ENCODE data around the gene PIGN. TPM values are rescaled to one million over a fixed set of nuclear protein-coding genes. Genes with fewer than 3 reads are reported as not detected.
A peak's percentile ranks its signal among the peaks of the same experiment; 100 is the strongest.
"Not testable (repeated sequence)": the region's sequence is repeated elsewhere in the genome, so short reads cannot be mapped to it uniquely, and the experiment has no call there.

The PIGN gene
- total RNA-seq, 1 experiment from 2014 or later: 18.5 TPM

DNA sequence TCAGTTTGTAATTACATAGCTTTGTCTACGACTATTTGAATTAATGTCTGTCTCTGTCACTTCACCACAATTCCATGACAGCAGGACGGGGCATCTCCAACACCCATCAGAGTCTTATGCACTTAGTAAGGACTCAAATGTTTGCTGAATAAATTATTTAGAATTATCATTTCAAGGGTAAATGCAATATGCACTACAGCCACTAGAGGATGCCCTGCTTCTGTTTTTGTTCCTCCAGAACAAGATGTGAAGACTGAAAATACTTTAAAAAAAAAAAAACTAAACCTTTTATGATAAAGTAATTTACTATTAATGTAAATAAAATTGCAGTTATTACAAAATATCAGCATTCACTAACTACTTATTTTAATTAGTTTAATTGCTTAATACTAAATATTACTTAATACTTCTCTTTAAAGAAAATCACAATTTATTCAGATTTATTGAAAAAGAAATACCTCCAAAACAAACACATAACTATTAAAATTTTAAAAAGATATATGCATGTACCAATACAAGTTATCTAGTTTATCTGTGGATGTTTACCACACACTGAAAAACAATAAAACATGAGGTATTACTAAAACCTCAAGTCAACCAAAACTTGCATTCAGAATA lies 3.2 kb downstream of the PIGN start:
- peak; percentile 65 for DNase-seq (ENCODE audit: low spot score)

GRCh38 chr18:62182220-62182619 lies 4.6 kb downstream of the PIGN start:
- DNase-seq (ENCODE audit: low spot score): no peak

GRCh38 chr18:62179213-62179612 lies 7.6 kb downstream of the PIGN start:
- no peak for DNase-seq (ENCODE audit: low spot score)

GRCh38 chr18:62177271-62177670 lies 9.6 kb downstream of the PIGN start:
- no peak for DNase-seq (ENCODE audit: low spot score)

- DNase-seq (ENCODE audit: low spot score): no peak
Measured at GRCh38 chr18:62175521-62175920, 11.3 kb downstream of the PIGN start.

GRCh38 chr18:62172298-62172697 lies 14.6 kb downstream of the PIGN start:
- no peak for DNase-seq (ENCODE audit: low spot score)

DNA sequence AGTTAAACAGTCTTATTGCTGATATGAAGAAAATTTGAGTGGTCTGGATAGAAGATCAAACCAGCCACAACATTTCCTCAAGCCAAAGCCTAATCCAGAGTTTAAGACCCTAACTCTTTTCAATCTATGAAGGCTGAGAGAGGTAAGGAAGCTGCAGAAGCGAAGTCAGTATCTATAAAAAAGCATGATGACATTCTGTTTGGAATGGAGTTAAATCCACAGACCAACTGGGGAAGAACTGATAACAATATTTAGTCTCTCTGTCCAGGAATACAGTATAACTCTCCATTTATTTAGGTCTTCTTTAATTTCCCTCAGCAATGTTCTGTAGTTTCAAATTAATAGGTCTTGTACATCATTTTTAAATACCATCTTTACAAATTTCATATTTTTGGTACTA lies 16.0 kb downstream of the PIGN start:
- no peak for DNase-seq (ENCODE audit: low spot score)

GRCh38 chr18:62166524-62166923 lies 20.3 kb downstream of the PIGN start:
- not testable (repeated sequence) for DNase-seq (ENCODE audit: low spot score)

GRCh38 chr18:62165583-62165982 lies 21.3 kb downstream of the PIGN start:
- no peak for DNase-seq (ENCODE audit: low spot score)

- no peak for DNase-seq (ENCODE audit: low spot score)
Measured at GRCh38 chr18:62164855-62165487, 21.9 kb downstream of the PIGN start.

GRCh38 chr18:62164310-62164709 lies 22.5 kb downstream of the PIGN start:
- DNase-seq (ENCODE audit: low spot score): no peak

DNA sequence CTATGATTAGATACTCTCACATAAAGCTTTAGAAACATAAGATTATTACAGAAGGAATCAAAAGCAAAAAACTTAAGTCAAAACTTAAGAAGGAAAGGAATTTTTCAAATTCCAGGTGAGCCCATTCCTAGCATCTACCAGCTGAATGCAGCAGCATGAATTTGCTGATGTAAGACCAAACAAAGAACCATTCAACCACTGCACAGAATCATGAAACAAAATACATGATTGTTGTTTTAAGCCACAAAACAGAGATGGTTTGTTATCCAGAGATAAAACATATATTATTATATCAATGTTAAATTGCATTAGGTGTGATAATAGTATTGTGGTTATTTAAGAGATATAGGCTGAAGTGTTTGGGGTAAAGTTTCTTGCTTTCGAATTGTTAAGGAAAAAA lies 29.0 kb downstream of the PIGN start:
- no peak for DNase-seq (ENCODE audit: low spot score)

DNA sequence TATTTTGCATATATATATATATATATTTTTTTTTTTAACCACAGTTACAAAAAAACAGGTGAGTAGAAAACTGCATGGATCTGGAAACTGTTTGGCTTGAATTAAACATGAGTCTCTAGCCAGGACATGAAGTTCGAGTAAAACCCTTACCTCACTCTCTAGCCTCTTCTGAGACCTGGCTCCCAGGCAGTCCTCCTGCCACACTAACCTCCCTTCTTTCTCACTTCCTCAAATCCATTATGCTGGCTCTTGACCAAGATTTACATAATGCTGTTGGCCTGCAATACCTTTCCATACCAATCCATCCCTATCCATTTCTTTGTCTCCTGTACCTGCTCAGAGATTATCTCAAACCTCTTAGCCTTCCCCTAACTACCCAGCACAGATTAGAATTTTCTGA lies 34.0 kb downstream of the PIGN start:
- no peak for DNase-seq (ENCODE audit: low spot score)

DNA sequence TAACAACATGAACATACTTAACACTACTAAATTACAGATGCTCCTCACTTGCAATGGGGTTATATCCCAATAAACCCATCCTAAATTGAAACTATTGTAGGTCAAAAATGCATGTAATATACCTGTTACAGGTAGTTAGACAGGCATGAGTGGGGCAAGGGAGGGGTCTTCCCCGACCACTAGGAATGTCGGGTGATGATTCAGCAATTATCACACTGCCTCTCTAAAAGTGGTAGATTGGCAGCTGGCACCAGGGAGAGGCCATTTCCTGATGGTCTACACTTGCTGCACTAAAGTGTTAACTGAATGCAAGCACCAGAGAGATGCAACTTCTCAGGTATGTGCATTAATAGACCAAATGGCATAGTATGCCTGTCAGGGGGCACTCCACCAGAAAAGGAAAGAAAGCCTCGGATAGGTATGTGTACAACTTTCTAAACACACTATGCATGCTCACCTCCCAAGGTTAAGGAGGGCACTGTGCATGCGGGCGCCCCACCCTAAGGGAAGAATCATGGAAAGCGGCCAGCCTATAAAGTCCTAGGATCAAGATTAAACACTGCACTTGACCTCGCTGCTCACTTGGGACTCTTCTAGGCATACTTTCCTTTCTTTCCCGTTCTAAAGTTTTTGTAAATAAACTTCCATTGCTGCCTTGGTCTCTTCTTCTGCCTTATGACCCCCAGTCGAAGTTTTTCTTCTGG lies 35.6 kb downstream of the PIGN start:
- DNase-seq (ENCODE audit: low spot score): no peak

DNA sequence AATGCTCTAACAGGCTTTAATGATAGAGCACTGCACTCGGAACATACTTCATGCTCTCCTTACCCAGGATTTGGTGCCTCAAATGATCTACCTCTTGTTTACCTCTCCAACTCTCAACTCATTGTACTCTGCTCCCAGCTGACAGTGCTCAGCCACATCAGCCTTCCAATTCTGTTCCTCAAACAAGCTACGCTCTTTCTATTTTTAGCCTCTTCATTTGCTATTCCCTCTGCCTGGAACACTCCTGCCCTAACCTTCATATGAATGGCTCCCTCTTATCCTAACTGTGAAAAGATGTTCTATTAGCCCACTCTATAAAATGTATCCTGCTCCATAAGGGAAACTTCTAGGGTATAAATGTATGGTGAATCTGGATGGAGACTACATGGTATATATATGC lies 42.5 kb downstream of the PIGN start:
- no peak for DNase-seq (ENCODE audit: low spot score)

- DNase-seq (ENCODE audit: low spot score): no peak
Measured at GRCh38 chr18:62140259-62140658, 46.6 kb downstream of the PIGN start.

- no peak for DNase-seq (ENCODE audit: low spot score)
Measured at GRCh38 chr18:62138461-62139235, 48.2 kb downstream of the PIGN start.

DNA sequence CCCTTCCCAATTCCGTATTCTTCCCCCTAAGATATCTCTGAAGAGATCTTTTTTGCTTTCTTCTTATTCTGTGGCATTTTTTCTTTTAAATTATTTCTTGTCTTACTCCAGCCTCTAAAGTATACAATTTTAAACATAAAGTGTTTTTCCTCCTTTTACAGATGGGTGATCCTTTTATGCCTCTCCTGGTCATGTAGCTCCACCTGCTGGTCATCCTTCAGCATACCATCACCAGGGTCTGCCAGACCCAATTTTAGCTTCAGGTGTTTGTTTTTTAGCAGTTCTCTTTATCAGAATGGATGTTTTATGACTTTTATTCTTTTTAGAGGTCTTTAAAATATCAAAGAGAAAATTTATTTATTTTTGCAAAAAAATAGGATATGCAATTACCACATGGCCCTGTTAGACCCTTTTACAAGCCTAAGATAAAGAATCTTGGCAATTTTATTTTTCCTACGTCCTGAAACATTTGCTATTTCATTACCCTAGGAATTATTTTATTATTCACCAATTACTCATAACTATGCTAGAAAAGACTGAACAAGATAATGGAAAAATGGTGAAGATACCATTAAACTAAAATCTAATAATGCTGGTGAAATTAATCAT lies 55.5 kb downstream of the PIGN start:
- peak; percentile 63 for DNase-seq (ENCODE audit: low spot score)

- DNase-seq (ENCODE audit: low spot score): no peak
Measured at GRCh38 chr18:62128157-62128556, 58.7 kb downstream of the PIGN start.

DNA sequence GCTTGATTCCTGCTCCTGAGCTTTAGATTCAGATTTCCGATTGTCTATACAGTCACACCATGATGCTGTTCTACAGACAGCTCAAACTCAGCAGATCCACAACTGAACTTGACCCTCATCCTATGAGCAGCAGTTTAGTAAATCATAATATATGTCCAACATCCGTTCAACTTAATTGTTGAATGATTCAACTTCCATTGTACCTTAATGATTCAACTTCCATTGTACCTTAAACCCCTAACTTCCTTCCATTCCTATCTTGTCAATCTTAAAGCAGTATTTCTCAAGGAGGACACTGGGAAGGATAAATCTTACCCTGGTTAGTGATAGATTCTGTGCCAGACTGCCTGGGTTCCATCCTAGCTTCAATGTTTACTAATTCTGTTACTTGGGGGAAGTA lies 60.1 kb downstream of the PIGN start:
- no peak for DNase-seq (ENCODE audit: low spot score)

DNA sequence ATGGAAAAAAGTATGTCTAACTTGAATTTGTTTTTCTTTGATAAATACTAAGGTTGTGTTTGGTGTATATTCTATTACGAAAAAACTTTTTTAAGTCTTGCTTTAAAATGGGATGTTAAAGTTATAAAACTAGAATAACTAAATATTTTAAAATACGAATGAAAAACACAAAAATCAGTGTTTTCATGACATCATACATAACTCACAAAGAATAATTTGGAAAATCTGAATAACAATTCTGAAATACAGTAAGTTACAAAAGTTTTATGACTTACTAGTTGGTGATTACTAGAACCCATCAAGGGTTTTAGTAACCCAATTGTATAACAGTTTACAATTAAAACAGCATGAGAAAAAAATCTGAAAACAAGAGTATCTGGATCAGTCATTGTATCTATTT lies 61.2 kb downstream of the PIGN start:
- DNase-seq (ENCODE audit: low spot score): no peak

DNA sequence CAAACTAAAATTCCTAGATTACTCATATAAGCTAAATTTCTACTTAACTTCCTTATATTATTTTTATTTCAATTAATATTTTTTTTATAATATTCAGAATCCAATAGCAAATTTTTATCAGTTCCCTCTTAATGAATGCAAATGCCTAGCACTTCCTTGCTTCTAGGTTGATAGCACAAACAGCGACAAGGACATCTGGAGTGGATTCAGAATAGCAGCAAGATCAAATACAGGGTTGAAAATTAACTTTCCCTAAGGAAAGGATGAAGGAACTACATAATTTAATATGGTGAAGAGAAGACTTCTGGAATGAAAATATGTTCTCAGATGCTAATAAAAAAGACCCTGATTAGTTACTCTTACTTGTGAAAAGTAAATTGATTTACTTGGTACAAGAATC lies 64.5 kb downstream of the PIGN start:
- no peak for DNase-seq (ENCODE audit: low spot score)

All from HT-29 (cell line).